ENCODE data around the gene VPS4A.

VPS4A gene

GRCh38 chr16:69330286-69331109, 19.3 kb downstream of the VPS4A start, which contains the start of gene PDF:
Gene PDF (minus strand): TSS chr16:69330588. CDS start chr16:69330570, 18 bp downstream.
- peak; percentile 89 to 91 for DNase-seq
- Histone ChIP-seq H3K4me2 (ENCODE audit: low read length) (peak within 1 kb of the TSS; percentile 98), H4K12ac (ENCODE audit: low read depth, low read length) (peak within 1 kb of the TSS; percentile 98), H3K27me3 (ENCODE audit: insufficient read depth, low read length) (no peaks in the 10 kb centered on the region), H3K79me1 (ENCODE audit: low read length) (peaks cover 12% of the 10 kb centered on the region), H3K36me3 (ENCODE audit: control insufficient read depth in 1 of 2, insufficient read depth in 2 of 2, low read length in 2 of 2) (peaks cover 47 to 51% of the 10 kb centered on the region in 2 experiments), H2BK5ac (ENCODE audit: low read depth, low read length, poor library complexity) (peak within 1 kb of the TSS; percentile 94), H3K18ac (ENCODE audit: low read length) (peak within 1 kb of the TSS; percentile 96), H2BK12ac (ENCODE audit: low read length) (no peak within 1 kb of the TSS), H3K4ac (ENCODE audit: low read depth, low read length) (peak within 1 kb of the TSS; percentile 89), H3K27ac (ENCODE audit: low read depth, low read length) (peak within 1 kb of the TSS; percentile 95), H2AK5ac (ENCODE audit: low read length) (peak within 1 kb of the TSS; percentile 97), H3K79me2 (ENCODE audit: control insufficient read depth, insufficient read depth, low read length, poor library complexity) (peaks cover 16% of the 10 kb centered on the region), H2BK120ac (ENCODE audit: insufficient read depth, low read length, poor library complexity) (peak within 1 kb of the TSS; percentile 91), H3K9me3 (ENCODE audit: insufficient read depth, low read depth, low read length) (no peaks in the 10 kb centered on the region), H4K91ac (ENCODE audit: low read depth, low read length) (peak within 1 kb of the TSS; percentile 97), H3K14ac (ENCODE audit: low read length) (peak within 1 kb of the TSS; percentile 98), H3K23ac (ENCODE audit: low read length) (peak within 1 kb of the TSS; percentile 66), H3K4me1 (ENCODE audit: control insufficient read depth in 1 of 2, insufficient read depth in 2 of 2, low read length in 2 of 2) (peaks cover 8 to 12% of the 10 kb centered on the region in 2 experiments), H3K9ac (ENCODE audit: low read length) (peak within 1 kb of the TSS; percentile 98), H4K8ac (ENCODE audit: low read depth, low read length) (peak within 1 kb of the TSS; percentile 100), H2AFZ (ENCODE audit: insufficient read depth, low read length, poor library complexity) (peak within 1 kb of the TSS; percentile 93), H3K4me3 (ENCODE audit: low read depth, low read length) (peak within 1 kb of the TSS; percentile 100)
- no CpG with 5 or more reads among the region's 93 CpGs for WGBS (ENCODE audit: extremely low coverage, insufficient coverage, insufficient read length)

DNA sequence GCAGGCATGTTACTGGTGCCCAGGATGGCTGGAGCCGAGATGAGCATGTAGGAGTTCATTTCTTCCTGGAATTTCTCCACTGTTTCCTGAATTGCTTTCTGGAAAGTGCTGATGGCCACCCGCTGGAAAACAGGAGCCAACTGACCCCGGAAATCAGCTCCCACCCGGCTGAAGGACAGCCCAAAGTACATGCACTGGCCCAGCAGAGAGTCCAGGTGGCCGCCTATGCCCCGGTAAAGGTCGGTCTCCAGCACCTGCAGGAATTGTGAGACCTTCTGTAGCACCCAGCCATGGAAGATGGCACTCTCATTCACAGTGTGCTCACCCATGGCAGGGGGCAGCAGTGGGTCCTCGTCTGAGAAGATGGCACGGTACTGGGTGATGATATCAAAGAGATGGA, 23.5 kb downstream of the VPS4A start:
- H3K79me1 ChIP-seq (ENCODE audit: low read length), result peaks cover 15% of the 10 kb centered on the region
- no peak overlapping the region for H3K18ac ChIP-seq (ENCODE audit: low read length)
- no peak overlapping the region for H3K27ac ChIP-seq (ENCODE audit: low read depth, low read length)
- no peak overlapping the region for H4K8ac ChIP-seq (ENCODE audit: low read depth, low read length)
- no peak overlapping the region for H3K14ac ChIP-seq (ENCODE audit: low read length)
- no peaks in the 10 kb centered on the region for H3K27me3 ChIP-seq (ENCODE audit: insufficient read depth, low read length)
- no peak overlapping the region for H3K23ac ChIP-seq (ENCODE audit: low read length)
- H2BK120ac ChIP-seq (ENCODE audit: insufficient read depth, low read length, poor library complexity), result no peak overlapping the region
- peaks cover 37 to 39% of the 10 kb centered on the region in 2 experiments for H3K36me3 ChIP-seq (ENCODE audit: control insufficient read depth in 1 of 2, insufficient read depth in 2 of 2, low read length in 2 of 2)
- peaks cover 19% of the 10 kb centered on the region for H3K79me2 ChIP-seq (ENCODE audit: control insufficient read depth, insufficient read depth, low read length, poor library complexity)
- peaks cover 4 to 8% of the 10 kb centered on the region in 2 experiments for H3K4me1 ChIP-seq (ENCODE audit: control insufficient read depth in 1 of 2, insufficient read depth in 2 of 2, low read length in 2 of 2)
- no peak overlapping the region for H3K4me3 ChIP-seq (ENCODE audit: low read depth, low read length)
- no peak overlapping the region for H2BK12ac ChIP-seq (ENCODE audit: low read length)
- no peak overlapping the region for H2AK5ac ChIP-seq (ENCODE audit: low read length)
- no peak overlapping the region for H3K4me2 ChIP-seq (ENCODE audit: low read length)
- H2BK5ac ChIP-seq (ENCODE audit: low read depth, low read length, poor library complexity), result no peak overlapping the region
- H4K91ac ChIP-seq (ENCODE audit: low read depth, low read length), result no peak overlapping the region
- H3K9me3 ChIP-seq (ENCODE audit: insufficient read depth, low read depth, low read length), result no peaks in the 10 kb centered on the region
- no peak overlapping the region for H2AFZ ChIP-seq (ENCODE audit: insufficient read depth, low read length, poor library complexity)
- H4K12ac ChIP-seq (ENCODE audit: low read depth, low read length), result no peak overlapping the region
- no peak for DNase-seq
- no peak overlapping the region for H3K9ac ChIP-seq (ENCODE audit: low read length)
- WGBS (ENCODE audit: extremely low coverage, insufficient coverage, insufficient read length), result no CpG with 5 or more reads among the region's 9 CpGs
- no peak overlapping the region for H3K4ac ChIP-seq (ENCODE audit: low read depth, low read length)

DNA sequence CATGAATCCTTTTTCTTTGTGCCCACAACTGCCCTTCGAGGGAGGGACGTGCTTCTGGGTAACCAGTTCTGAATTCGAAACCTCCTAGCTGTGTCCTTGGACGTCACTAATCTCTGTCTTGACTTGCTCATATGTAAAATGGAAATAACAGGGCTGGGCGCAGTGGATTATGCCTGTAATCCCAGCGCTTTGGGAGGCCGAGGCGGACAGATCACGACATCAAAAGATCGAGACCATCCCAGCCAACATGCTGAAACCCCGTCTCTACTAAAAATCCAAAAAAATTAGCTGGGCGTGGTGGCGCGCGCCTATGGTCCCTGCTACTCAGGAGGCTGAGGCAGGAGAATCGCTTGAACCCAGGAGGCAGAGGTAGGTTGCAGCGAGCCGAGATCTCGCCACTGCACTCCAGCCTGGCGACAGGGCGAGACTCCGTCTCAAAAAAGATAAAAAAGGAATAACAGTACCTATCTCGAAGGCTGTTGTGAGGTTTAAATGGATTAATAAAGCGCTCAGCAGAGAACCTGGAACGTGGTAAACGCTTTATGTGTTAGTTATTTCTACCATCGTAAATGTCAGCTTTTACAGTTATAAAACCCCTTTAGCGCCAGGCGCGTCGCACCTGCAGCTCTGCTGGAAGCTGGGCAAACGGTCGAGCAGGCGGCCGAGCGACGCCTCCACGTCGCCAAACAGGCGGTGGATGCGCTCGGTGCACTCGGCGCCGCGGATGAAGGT, 27.6 kb downstream of the VPS4A start:
- no peak overlapping the region for H2BK12ac ChIP-seq (ENCODE audit: low read length)
- no peak overlapping the region for H2BK120ac ChIP-seq (ENCODE audit: insufficient read depth, low read length, poor library complexity)
- H3K36me3 ChIP-seq (ENCODE audit: control insufficient read depth in 1 of 2, insufficient read depth in 2 of 2, low read length in 2 of 2), result peaks cover 21 to 36% of the 10 kb centered on the region in 2 experiments
- H3K4ac ChIP-seq (ENCODE audit: low read depth, low read length), result peak overlapping the region; percentile 85
- no peaks in the 10 kb centered on the region for H3K27me3 ChIP-seq (ENCODE audit: insufficient read depth, low read length)
- peaks cover 6 to 12% of the 10 kb centered on the region in 2 experiments for H3K4me1 ChIP-seq (ENCODE audit: control insufficient read depth in 1 of 2, insufficient read depth in 2 of 2, low read length in 2 of 2)
- H3K9ac ChIP-seq (ENCODE audit: low read length), result peak overlapping the region; percentile 96
- WGBS (ENCODE audit: extremely low coverage, insufficient coverage, insufficient read length), result no CpG with 5 or more reads among the region's 46 CpGs
- peak overlapping the region; percentile 78 for H3K18ac ChIP-seq (ENCODE audit: low read length)
- H4K8ac ChIP-seq (ENCODE audit: low read depth, low read length), result peak overlapping the region; percentile 97
- H3K23ac ChIP-seq (ENCODE audit: low read length), result no peak overlapping the region
- H3K14ac ChIP-seq (ENCODE audit: low read length), result peak overlapping the region; percentile 94
- H3K9me3 ChIP-seq (ENCODE audit: insufficient read depth, low read depth, low read length), result no peaks in the 10 kb centered on the region
- peak overlapping the region; percentile 95 for H3K4me3 ChIP-seq (ENCODE audit: low read depth, low read length)
- no peak overlapping the region for H2BK5ac ChIP-seq (ENCODE audit: low read depth, low read length, poor library complexity)
- no peak overlapping the region for H2AK5ac ChIP-seq (ENCODE audit: low read length)
- peaks cover 8% of the 10 kb centered on the region for H3K79me1 ChIP-seq (ENCODE audit: low read length)
- H4K12ac ChIP-seq (ENCODE audit: low read depth, low read length), result peak overlapping the region; percentile 88
- H3K4me2 ChIP-seq (ENCODE audit: low read length), result peak overlapping the region; percentile 86
- peak in 1 of 2 donors; percentile 80 for DNase-seq
- H4K91ac ChIP-seq (ENCODE audit: low read depth, low read length), result peak overlapping the region; percentile 88
- H3K27ac ChIP-seq (ENCODE audit: low read depth, low read length), result peak overlapping the region; percentile 65
- H3K79me2 ChIP-seq (ENCODE audit: control insufficient read depth, insufficient read depth, low read length, poor library complexity), result peaks cover 16% of the 10 kb centered on the region
- H2AFZ ChIP-seq (ENCODE audit: insufficient read depth, low read length, poor library complexity), result peak overlapping the region; percentile 89

GRCh38 chr16:69339289-69340094, 28.3 kb downstream of the VPS4A start, which contains the start of the genes COG8 and NIP7:
Gene COG8 (minus strand): TSS chr16:69339564. CDS start chr16:69339552, 12 bp downstream.
Gene NIP7 (plus strand): TSS chr16:69339772. CDS start chr16:69339830, 58 bp downstream.
- Histone ChIP-seq H3K79me2 (ENCODE audit: control insufficient read depth, insufficient read depth, low read length, poor library complexity) (peaks cover 16% of the 10 kb centered on the region), H4K12ac (ENCODE audit: low read depth, low read length) (peak within 1 kb of the TSS; percentile 88), H3K27me3 (ENCODE audit: insufficient read depth, low read length) (no peaks in the 10 kb centered on the region), H2BK5ac (ENCODE audit: low read depth, low read length, poor library complexity) (peak within 1 kb of the TSS; percentile 1), H4K91ac (ENCODE audit: low read depth, low read length) (peak within 1 kb of the TSS; percentile 88), H3K4me1 (ENCODE audit: control insufficient read depth in 1 of 2, insufficient read depth in 2 of 2, low read length in 2 of 2) (peaks cover 6 to 12% of the 10 kb centered on the region in 2 experiments), H3K9me3 (ENCODE audit: insufficient read depth, low read depth, low read length) (no peaks in the 10 kb centered on the region), H3K14ac (ENCODE audit: low read length) (peak within 1 kb of the TSS; percentile 94), H3K36me3 (ENCODE audit: control insufficient read depth in 1 of 2, insufficient read depth in 2 of 2, low read length in 2 of 2) (peaks cover 14 to 28% of the 10 kb centered on the region in 2 experiments), H3K4ac (ENCODE audit: low read depth, low read length) (peak within 1 kb of the TSS; percentile 85), H3K9ac (ENCODE audit: low read length) (peak within 1 kb of the TSS; percentile 96), H2BK120ac (ENCODE audit: insufficient read depth, low read length, poor library complexity) (peak within 1 kb of the TSS; percentile 49), H3K79me1 (ENCODE audit: low read length) (peaks cover 8% of the 10 kb centered on the region), H3K4me2 (ENCODE audit: low read length) (peak within 1 kb of the TSS; percentile 88), H3K4me3 (ENCODE audit: low read depth, low read length) (peak within 1 kb of the TSS; percentile 98), H4K8ac (ENCODE audit: low read depth, low read length) (peak within 1 kb of the TSS; percentile 97), H3K23ac (ENCODE audit: low read length) (no peak within 1 kb of the TSS), H2AFZ (ENCODE audit: insufficient read depth, low read length, poor library complexity) (peak within 1 kb of the TSS; percentile 89), H2BK12ac (ENCODE audit: low read length) (no peak within 1 kb of the TSS), H3K27ac (ENCODE audit: low read depth, low read length) (peak within 1 kb of the TSS; percentile 65), H3K18ac (ENCODE audit: low read length) (peak within 1 kb of the TSS; percentile 78), H2AK5ac (ENCODE audit: low read length) (peak within 1 kb of the TSS; percentile 81)
- WGBS (ENCODE audit: extremely low coverage, insufficient coverage, insufficient read length), result no CpG with 5 or more reads among the region's 77 CpGs
- DNase-seq, result peak; percentile 95 to 99

Measured in trophoblast cell (in vitro differentiated cells and primary cell).